ENCODE results near the gene MT3.

The MT3 gene

GRCh38 chr16:56631832-56632155, 42.5 kb downstream of the MT3 start:
- DNase-seq: no peak

DNA sequence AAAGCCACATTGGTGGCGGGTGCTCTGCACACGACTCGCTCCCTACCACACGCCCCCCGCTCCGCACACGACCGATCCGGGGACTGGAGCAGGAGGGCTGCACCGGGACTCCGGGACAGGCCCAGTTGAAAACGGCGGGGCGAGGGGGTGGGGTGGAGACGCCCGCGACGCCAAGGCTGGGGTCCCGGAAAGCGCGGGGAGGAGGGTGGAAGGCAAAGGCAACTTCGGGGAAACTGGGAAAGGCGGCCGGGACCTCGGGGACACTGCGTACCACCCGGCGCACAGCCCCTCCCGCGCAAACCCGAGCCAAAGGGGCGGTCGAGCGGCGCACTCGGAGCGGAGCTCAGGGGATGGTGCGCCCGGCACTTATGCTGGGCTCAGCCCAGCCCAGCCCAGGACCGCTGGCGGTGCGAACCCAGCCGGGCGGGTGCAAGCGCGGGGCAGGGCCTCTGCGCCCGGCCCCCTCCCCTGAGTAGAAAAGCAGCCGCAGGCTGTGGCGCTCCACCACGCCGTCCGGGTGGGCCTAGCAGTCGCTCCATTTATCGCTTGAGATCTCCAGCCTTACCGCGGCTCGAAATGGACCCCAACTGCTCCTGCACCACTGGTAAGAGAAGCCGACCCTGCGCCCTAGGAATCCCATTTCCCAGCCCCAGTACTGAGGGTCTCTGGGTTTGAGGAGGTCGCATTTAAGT, 43.0 kb downstream of the MT3 start, which contains the start of gene MT1M:
Gene MT1M (plus strand): TSS at position 504 of the 692 bp plus-strand sequence. CDS start 73 bp downstream, at position 577.
- no peak for DNase-seq

DNA sequence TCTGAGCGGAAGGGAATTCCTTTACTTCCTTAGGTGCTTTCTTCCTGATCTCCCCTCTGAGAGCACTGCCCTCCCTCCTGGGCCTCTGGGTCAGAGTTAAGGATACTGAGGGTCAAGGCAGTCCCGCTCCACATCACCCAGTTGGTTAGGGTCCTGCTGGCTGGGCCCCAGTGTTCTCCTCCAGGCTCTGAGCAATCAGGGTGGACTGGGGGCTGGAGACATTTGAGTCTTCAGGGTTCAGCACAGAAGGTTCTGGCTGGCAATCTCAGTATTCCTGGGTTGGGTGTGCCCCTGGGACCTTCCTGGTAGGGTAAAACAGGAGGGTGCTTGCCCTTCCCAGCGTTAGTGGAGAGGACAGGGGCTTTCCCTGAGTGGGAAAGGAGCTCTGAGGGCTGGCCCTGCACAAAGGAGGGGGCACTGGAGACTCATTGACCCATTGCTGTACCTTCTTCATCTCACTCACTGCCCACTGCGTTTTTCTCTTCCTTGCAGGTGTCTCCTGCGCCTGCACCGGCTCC, 43.6 kb downstream of the MT3 start:
- no peak for DNase-seq

GRCh38 chr16:56633535-56633934, 44.2 kb downstream of the MT3 start:
- no peak for DNase-seq

DNA sequence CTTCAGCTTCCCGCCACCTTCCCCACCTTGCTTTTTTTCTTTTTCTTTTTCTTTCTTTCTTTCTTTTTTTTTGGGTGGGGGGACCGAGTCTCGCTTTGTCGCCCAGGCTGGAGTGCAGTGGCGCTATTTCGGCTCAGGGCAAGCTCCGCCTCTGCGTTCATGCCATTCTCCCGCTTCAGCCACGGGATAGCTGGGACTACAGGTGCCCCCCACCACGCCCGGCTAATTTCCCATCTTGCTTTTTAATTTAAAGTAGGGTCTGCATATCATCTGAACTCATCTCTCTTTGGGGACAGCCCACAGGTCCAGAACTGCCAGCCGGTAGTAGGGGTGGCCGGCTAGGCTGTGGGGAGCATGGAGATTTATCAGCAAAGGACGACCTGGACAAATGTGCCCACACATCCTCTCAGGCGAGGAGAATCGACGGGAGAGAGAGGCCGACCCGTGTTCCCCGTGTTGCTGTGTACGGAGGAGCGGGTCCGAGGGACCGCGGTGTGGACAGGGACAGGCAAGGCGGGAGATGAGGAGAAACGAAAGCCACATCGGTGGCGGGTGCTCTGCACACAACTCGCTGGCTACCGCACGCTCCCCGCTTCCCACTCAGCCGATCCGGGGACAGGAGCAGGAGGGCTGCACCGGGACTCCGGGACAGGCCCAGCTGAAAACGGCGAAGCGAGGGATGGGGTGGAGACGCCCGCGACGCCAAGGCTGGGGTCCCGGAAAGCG, 45.5 kb downstream of the MT3 start:
- no peak for DNase-seq

- no peak for DNase-seq
These were observed 46.2 kb downstream of the MT3 start for GRCh38 chr16:56635441-56635967.

DNA sequence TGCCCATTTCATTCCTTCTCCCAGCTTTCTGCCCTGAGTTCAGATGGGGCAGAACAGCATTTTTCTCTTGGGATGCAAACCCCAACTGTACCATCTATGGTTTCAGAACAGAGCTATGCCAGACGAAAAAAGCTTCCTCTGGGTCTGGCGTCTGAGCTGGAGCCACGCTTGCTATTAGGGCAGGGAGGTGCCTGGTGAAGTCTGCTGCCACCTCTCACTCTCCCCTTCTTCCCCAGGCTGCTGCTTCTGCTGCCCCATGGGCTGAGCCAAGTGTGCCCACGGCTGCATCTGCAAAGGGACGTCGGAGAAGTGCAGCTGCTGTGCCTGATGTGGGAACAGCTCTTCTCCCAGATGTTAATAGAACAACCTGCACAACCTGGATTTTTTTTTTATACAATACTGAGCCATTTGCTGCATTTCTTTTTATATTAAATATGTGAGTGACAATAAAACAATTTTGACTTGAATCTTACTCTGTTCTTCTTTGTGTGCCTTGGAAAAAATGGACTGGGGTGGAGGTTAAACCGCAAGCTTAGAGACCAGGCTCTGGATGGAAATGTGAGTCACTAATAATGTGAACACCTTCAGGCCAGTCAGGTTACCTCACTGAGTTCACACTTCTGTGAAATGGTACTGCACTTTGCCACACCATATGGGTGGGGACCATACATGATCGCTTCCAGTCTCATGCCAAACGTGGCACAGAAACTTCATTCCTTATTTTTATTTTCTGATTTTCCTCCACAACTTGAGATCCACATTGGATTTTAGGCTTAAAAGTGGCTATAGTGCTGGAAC, 47.5 kb downstream of the MT3 start:
- DNase-seq: no peak

DNA sequence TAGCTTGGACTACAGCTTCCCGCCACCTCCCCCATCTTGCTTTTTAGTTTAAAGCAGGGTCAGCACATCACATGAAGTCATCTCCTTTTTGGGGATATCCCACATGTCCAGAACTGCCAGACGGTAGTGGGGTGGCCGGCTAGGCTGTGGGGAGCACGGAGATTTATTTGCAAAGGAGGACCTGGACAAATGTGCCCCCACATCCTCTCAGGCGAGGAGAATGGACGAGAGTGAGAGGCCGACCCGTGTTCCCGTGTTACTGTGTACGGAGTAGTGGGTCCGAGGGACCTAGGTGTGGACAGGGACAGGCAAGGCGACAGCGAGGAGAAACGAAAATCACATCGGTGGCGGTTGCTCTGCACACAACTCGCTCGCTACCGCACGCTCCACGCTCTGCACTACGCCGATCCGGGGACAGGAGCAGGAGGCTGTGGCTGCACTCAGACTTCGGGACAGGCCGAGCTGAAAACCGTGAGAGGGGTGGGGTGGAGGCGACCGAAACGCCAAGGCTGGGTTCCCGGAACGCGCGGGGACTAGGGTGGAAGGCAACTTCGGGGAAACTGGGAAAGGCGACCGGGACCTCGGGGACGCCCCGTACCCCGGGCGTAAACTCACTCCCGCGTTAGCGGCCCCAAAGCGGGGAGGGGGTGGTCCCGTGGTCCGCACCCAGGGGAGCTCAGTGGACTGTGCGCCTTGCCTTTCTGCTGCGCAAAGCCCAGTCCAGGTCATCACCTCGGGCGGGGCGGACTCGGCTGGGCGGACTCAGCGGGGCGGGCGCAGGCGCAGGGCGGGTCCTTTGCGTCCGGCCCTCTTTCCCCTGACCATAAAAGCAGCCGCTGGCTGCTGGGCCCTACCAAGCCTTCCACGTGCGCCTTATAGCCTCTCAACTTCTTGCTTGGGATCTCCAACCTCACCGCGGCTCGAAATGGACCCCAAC, 48.8 kb downstream of the MT3 start, which contains the start of gene MT1A:
Gene MT1A (plus strand): TSS at position 853 of the 937 bp plus-strand sequence. CDS start 73 bp downstream, at position 926.
- no peak for DNase-seq

DNA sequence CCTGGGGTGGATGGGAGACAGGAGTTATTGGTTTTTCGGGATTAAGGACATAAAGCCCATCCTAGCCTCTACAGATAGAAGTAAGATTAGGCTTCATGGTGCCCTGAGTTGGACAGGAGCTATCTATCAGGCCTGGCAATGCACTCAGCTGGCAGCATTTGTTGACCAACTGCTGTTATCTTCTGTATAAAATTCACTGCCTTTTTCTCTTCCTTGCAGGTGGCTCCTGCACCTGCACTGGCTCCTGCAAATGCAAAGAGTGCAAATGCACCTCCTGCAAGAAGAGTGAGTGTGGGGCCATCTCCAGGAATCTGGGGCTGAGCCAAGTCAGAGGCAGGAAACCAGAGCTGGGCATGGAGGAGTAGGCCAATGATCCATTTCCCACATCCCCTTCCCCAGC, 49.7 kb downstream of the MT3 start:
- DNase-seq: no peak

DNA sequence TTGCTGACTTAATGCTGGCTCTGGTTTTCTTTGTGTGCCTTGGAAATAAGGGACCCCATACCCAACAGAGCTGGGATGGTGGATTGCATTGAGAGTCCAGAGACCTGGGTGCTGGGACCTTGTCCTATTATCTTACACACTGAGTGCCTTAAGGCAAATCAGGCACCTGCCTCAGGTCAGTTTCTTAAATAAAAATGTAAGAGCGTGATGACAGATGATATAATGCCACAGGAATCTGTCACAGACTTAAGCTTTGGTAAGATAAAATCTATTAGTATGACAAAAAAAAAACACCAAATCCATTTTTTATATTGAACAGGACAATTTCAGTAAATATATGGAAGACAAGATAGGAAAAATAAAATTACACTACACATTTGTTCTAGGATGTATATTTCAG, 50.7 kb downstream of the MT3 start:
- no peak for DNase-seq
